ENCODE data around the gene PLCB3.
A peak's percentile ranks its signal among the peaks of the same experiment; 100 is the strongest.

Gene PLCB3

DNA sequence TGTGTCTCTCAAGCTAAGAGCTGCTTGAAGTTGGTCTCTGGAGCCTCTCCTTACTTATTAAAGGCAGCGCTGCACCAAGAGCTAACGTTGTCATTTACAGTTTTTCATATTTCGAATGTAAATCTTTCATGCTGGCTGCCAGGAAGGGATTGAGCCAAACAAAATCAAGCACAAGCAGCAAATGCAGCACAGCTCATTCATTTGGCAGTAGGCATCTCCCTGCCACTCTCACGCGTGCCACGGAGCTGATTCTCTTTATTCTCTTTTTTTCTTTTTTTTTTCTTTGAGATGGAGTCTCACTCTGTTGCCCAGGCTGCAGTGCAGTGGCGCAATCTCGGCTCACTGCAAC lies 18.4 kb upstream of the PLCB3 start:
- H3K27ac ChIP-seq = no peak overlapping the region
- H3K4me3 ChIP-seq = no peak overlapping the region

DNA sequence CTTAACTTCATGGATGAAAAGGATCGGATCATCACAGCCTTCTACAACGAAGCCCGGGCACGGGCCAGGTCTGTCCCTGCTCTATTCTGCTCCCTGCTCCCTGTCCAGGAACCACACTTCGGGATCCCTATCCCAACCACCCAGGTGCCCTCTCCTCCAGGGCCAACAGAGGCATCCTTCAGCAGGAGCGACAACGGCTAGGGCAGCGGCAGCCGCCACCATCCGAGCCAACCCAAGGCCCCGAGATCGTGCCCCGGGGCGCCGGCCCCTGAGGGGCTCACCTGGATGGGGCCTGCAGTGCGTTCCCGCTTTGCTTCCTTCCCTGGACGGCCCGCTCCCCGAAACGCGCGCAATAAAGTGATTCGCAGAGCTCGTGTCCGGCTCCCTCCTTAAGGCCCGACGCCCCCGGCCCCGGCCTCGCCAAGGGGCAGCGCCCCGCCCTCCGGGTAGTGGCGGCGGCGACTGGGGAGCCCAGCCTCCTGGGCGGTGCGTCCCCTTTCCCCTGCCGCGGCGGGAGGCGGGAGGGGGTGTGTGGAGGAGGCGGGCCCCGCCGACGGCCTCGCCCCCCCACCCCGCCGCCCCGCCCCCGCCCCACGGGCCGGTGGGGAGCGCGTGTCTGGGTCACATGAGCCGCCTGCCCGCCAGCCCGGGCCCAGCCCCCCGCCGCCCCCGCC lies 17.3 kb upstream of the PLCB3 start, which contains the start of gene VEGFB:
TSS of gene VEGFB (plus strand) at position 672 of the 674 bp plus-strand sequence. CDS start 250 bp downstream, outside the sequence.
- peak within 1 kb of the TSS in 20 of 21 experiments; percentile 22 to 91 (median 82) for H3K27ac ChIP-seq
- peak within 1 kb of the TSS; percentile 41 to 69 (median 58) for H3K4me3 ChIP-seq

DNA sequence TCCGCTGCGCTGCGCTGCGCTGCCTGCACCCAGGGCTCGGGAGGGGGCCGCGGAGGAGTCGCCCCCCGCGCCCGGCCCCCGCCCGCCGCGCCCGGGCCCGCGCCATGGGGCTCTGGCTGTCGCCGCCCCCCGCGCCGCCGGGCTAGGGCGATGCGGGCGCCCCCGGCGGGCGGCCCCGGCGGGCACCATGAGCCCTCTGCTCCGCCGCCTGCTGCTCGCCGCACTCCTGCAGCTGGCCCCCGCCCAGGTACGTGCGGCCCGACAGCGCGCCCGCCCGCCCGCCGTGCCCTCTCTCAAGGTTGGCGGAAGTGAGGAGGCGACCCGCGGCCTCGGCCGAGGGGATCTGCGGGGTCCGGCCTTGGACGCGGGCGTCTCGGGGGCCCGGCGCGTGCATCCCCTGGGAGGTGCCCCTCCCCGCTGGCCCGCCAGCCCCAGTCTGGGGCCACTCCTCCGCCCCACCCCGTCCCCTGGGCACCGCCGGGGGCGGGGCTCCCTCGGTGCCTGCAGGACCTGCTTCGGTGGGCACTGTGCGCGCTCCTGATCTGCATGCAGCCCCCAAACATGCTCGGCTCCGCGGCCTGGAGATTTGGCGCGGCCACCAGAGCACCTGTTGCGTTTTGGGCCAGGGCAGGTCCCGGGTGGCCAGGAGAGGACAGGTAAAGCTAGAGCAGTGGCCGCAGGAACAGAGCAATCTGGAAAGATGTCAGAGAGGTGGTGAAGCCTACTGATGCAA lies 16.5 kb upstream of the PLCB3 start:
- Histone ChIP-seq H3K27ac (peak overlapping the region in 20 of 21 experiments; percentile 14 to 91 (median 82)), H3K4me3 (peak overlapping the region; percentile 41 to 69 (median 58))

DNA sequence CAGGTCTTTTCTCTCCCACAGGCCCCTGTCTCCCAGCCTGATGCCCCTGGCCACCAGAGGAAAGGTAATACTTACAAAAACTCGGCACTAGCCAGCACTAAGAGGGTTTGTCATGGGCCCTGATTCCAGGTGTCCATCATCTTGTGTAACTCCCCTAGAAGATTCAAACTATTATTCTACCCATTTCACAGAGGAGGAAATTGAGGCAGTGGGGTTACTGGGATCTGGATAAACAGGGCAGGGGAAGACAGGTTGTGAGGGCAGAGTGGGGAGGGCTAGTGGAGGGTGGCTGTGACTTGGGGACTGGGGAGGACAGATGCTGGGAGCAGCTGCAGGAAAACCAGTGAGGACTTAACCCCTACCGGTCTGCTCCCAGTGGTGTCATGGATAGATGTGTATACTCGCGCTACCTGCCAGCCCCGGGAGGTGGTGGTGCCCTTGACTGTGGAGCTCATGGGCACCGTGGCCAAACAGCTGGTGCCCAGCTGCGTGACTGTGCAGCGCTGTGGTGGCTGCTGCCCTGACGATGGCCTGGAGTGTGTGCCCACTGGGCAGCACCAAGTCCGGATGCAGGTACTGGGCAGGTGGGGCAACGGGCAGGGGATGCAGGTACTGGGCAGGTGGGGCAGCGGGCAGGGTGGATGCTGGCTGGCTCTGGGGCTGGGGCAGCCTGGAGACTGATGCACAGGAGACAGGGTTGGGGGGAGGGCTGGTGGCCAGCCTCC lies 15.7 kb upstream of the PLCB3 start:
- Histone ChIP-seq H3K4me3 (peak overlapping the region; percentile 41 to 69 (median 58)), H3K27ac (peak overlapping the region in 17 of 21 experiments; percentile 58 to 91 (median 83))

- H3K27ac ChIP-seq = peak overlapping the region in 17 of 21 experiments; percentile 11 to 99 (median 70)
Measured at GRCh38 chr11:64237484-64237951, 13.8 kb upstream of the PLCB3 start.

GRCh38 chr11:64238076-64238475 lies 13.3 kb upstream of the PLCB3 start:
- Histone ChIP-seq H3K4me3 (no peak overlapping the region), H3K27ac (peak overlapping the region in 16 of 21 experiments; percentile 18 to 99 (median 98))

More at GRCh38 chr11:64237484-64237951, 13.8 kb upstream of the PLCB3 start:
- H3K4me3 ChIP-seq = peak overlapping the region in 1 of 7 experiments; percentile 5

- Histone ChIP-seq H3K4me3 (no peak overlapping the region), H3K27ac (peak overlapping the region in 17 of 21 experiments; percentile 69 to 99 (median 98))
Measured at GRCh38 chr11:64238999-64239398, 12.3 kb upstream of the PLCB3 start.

DNA sequence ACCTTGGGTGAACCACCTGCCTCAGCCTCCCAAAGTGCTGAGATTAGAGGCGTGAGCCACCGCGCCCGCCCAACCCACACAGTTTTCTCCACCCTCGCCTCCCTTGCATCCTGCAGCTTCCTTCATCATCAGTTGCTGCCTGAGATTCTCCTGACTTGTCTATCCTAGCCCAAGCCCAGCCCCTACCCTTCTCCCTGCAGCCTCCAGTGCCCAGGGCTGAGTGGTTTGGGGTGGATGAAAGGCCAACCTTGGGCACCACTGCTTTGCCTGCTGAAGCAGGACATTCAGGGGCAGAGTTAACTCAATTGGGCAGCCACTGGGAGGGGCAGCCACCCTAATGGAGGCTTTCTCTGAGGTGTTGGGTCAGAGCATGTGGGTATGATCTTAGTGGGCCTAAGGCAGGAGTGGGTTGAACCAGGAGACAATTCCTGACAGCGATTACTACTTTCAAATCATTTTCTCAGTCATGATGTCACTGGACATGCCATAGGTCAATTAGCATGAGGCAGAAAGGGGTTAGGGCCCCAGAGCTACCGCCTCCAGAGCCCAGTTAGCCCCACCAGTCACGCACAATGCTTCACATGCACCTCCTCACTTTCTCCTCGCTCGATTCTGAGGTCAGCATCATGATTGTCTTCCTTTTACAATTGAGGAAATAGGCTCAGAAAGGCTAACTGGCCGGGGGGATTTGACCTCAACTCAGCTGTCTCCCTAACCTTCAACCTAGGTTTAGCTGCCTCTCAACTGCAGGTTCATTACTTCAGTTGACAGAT lies 11.5 kb upstream of the PLCB3 start:
- H3K27ac ChIP-seq = peak overlapping the region; percentile 57 to 99 (median 97)
- H3K4me3 ChIP-seq = peak overlapping the region in 4 of 7 experiments; percentile 74 to 100 (median 86)

- Histone ChIP-seq H3K4me3 (peak within 1 kb of the TSS; percentile 65 to 100 (median 83)), H3K27ac (peak within 1 kb of the TSS; percentile 78 to 99 (median 98))
Measured at GRCh38 chr11:64240435-64241240, 10.7 kb upstream of the PLCB3 start, which contains the start of gene FKBP2. TSS of gene FKBP2 (plus strand) at chr11:64241095. CDS start at chr11:64242388, 1,293 bp downstream.

DNA sequence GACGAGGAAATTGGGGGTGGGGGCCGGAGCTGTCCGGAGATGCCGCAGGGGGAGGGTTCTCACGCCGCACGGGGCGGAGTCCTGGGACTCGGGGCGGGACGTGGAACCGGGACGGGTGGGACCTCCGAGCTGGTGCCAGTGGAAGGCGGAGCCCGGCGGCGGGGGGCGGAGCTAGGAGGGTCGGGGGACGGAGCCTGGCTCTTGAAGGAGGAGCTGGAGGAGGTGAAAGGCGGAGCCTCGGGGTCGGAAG lies 10.2 kb upstream of the PLCB3 start:
- H3K4me3 ChIP-seq = peak overlapping the region; percentile 65 to 100 (median 83)

GRCh38 chr11:64241491-64242374 lies 9.6 kb upstream of the PLCB3 start:
- Histone ChIP-seq H3K4me3 (peak overlapping the region; percentile 65 to 100 (median 83)), H3K27ac (peak overlapping the region; percentile 78 to 99 (median 98))

More for the DNA sequence above, 10.2 kb upstream of the PLCB3 start:
- peak overlapping the region; percentile 41 to 99 (median 98) for H3K27ac ChIP-seq

DNA sequence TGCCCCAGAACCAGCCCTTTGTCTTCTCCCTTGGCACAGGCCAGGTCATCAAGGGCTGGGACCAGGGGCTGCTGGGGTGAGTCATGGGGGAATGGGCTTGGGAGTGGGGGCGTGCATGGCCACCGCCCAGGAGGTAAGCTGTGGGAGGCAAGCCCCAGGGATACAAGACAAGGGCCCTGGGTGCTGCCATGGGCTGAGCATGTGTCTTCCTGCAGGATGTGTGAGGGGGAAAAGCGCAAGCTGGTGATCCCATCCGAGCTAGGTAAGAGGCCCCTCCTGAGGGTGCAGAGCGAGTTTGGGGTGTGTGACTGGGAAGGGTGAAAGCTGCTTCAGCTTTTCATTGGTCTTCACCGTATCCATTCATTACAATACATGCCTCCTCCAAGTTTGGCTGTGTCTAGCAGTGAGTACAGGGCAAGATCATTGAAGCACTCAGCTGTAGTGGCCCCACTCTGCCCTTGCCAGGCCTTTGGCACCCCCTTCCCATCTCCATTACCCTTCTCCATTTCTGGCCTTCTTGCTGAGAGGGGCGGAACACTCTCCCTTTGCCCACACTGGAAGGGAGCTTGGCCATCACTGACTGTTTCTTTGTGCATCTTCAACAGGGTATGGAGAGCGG lies 8.0 kb upstream of the PLCB3 start:
- H3K27ac ChIP-seq = peak overlapping the region in 17 of 21 experiments; percentile 12 to 99 (median 97)
- H3K4me3 ChIP-seq = no peak overlapping the region

DNA sequence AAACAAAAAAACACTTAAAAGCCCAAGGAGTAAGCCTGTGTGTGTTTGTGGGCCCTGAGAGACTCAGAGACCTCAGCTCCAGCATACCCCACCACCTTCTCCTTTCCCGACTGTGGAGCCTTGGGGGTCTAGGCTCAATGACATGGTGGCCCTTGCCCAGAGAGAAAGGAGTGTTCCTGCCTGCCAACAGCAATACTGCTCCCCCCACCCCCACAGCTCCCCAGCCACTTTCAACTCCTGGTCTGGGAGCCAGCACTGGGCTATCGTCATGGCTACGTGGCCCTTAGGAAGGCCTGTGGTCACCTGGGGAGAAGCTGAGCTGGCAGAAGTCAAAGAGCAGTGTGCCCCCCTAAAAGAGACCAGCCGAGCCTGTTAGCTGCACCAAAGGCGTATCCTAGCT lies 7.2 kb upstream of the PLCB3 start:
- H3K4me3 ChIP-seq = no peak overlapping the region
- peak overlapping the region in 11 of 21 experiments; percentile 12 to 97 (median 93) for H3K27ac ChIP-seq

- H3K4me3 ChIP-seq = peak overlapping the region; percentile 55 to 80 (median 69)
- peak overlapping the region; percentile 84 to 98 (median 92) for H3K27ac ChIP-seq
Measured at GRCh38 chr11:64244966-64245365, 6.4 kb upstream of the PLCB3 start.

DNA sequence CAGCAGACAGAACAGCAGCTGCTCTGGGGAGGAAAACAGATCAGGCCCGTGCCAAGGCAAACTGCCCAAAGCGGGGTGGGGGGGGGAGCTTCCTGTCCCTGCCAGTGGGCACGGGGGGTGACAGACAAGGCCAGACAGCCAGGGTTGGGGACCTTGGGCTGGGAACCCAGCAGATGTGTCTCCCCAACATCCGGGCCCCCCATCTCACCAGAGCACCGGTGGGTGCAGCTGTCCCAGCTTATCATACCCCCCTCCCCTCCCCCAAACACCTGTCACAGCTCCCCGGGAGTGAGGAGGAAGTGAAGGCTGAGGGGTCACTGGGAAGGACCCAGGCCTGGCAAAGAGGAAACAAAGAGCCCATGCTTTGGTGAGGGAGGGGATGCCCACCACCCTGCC lies 5.9 kb upstream of the PLCB3 start:
- H3K27ac ChIP-seq = peak overlapping the region; percentile 84 to 98 (median 92)
- H3K4me3 ChIP-seq = peak overlapping the region; percentile 55 to 80 (median 69)

- Histone ChIP-seq H3K27ac (peak overlapping the region; percentile 84 to 98 (median 92)), H3K4me3 (peak overlapping the region; percentile 55 to 80 (median 69))
Measured at GRCh38 chr11:64245797-64246620, 5.3 kb upstream of the PLCB3 start.
